GM11168 (cell line): ENCODE measurements around the gene DCDC1.

Source experiments
- in situ Hi-C: fragments of 300-500 bp; cut with MboI; formaldehyde crosslinking; loops from one replicate; pipeline ENCODE4 v1.12.0; 2022; ENCODE audit warnings: low sequenced_read_pairs; ENCODE audit not compliant: unreplicated experiment

Gene DCDC1

DNA sequence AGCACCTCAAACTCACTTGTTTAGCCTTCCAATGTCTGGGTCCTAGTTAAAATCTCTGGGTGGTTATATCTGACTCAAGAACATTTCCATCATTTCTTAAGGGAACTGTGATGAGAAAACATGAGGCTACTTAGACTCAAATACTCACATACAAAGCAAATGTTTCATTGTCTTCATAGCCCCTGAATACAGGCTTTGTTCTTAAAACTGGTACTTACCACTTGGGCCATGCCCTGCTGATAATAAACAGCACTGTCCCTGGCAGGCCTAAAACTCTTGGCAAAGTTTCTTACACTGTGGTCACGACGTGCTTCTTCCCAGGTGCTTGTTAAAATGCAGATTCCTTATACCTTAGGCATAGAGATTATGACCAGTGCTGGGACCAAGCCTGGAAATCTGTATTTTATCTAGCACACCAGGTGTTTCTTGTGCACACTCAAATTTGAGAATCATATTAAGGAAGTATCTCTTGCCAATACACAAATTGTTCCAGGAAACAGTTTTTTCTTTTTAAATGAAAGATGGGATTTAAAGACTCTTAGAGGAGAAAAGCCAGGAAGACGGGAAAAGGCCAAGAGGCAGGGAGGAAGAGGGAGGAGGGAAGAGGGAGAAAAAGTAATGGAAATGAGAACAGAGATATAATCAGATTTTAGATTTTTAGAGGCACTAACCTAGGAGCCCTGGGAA, 495.5 kb downstream of the DCDC1 start:
- in situ Hi-C loops, result no loop called here

DNA sequence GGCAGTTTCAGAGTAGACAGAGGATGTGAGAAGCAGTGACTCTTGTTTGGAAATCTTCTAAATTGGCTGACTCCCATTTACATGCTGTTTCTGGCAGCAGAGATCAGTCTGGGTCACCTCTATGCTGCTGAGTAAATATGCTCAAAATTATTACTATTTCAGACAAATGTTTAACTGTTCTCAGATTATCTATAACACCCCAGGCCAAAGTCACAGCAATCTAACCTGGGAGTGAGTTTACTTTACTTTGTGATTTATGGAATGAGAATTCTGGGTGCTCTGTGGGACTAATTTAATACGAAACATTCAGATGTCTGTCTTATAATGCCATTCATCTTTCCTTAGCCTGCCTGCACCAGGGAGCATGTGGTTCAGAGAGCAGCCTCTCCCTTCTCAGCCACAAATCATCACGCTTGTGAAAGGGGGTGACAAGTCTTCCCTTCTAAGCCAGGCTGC, 500.9 kb downstream of the DCDC1 start:
- in situ Hi-C loops, result no loop called here

DNA sequence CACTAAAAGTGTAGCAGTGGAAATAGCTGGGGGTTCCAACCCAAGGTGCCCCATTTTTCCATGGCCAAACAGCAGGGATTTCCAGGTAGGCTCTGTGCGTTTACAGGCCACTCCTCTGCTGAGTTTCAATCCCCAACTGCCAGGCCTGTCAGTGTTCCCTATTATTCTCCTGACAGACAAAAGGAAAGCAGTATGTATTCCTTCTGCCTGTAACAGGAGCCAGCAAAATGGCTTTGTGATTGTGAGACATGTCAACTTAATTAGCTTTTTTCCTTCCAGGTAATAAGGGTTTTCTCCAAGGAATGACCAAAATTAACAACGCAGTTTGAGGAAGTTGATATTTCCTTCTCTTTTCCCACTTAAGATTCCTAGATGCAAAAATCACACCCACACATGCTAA, 506.3 kb downstream of the DCDC1 start:
- in situ Hi-C loops, result no loop called here

DNA sequence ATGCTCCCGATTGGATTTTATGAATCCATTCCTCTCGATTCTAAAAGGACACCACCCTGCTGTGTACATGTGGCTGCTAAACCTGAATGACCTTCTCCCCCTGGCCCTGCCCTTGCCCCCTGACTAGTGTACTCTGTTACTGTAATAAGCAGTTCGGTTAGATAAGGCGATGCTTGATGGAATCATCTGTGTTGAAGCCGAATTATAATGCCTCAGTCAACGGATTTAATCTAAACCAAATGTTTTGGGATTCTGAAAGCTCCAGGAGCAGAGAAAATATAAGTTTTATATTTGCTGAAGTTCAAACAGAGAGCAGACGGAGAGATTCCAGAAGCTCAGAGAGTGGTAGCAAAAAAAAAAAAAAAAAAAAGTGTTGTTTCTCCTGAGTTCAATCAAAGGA, 508.0 kb downstream of the DCDC1 start:
- in situ Hi-C loops, result no loop called here

DNA sequence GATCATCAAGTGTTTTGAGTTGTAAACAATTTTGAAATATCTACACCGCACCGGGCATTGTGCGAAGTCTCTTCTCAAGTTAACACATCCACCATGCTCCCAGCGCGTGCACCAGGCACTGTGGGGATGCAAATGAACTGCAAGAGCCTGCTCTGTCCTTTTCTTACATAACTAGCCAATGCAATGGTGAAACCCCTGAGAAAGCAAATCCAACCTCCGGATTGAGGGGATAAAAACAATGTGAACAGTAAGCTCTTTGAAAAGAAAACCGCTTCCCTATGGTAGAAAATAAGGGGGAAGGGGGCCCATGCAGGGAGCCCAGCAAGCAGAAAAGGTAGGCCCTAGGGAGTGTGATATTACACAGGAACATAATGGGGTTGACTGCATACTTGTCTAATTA, 508.5 kb downstream of the DCDC1 start:
- in situ Hi-C loops, result no loop called here

DNA sequence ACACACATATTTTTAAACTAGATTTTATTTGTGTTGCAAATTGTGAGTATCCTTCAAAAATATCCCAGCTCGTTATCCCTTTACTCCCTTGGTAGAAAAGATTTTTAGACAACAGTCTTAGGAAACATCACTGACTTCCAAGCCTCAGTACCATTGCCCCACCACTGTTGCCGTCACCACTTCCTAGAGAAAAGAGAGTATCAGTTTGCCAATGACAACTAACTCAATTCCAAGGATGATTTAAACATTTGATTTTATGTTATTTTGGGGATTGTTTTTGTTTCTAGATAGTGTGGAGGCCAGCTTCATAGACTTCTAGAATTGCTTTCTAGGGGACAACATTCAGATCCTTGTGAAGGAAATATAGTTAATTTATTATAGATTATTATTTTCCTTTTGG, 509.4 kb downstream of the DCDC1 start:
- in situ Hi-C loops, result no loop called here

DNA sequence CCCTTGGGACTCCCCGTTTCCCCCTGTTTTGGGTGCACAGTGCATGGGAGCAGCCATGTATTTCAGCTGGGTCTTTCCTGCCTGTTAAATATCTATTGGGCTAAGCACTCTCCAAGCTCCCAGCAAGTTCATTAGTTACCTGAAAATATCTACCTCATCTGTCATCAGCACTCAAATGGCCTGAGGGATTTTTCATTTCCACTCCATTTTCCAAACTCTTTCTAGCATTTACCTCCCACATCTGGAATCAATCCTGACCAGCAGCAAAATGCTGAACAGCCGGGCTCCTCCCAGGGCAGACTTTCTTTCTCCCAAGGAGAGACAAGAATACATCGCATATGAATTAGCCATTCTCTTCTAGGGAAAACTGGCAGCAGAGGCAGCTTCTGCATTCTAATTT, 509.9 kb downstream of the DCDC1 start:
- in situ Hi-C loops, result no loop called here

DNA sequence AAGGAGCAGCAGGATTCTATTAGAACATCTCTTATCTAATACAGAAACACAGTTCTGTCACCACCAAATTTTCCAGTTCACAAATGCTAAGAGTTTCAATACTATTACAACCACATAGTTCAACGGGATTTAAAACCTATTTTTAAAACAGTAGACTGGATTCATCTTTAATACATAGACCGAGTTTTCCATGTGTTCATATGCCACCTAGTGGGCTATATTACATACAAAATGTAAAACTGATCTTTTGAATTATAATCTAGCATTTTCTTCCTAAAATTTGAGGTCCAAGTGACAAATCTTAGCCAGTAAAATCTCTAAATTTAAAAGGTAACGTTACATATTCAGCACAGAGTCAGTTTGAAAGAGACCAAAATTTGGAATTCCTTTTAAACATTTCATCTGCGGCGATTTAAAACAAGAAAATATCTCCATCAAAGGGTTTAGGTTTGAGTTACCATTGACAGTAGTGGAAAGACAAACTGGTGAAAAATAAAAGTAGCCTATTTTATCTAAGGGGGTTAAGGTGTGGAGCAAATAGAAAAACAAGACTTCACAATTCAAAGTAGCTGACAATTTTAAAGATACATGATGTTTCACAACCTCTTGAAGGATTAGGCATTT, 514.0 kb downstream of the DCDC1 start:
- in situ Hi-C loops, result no loop called here

DNA sequence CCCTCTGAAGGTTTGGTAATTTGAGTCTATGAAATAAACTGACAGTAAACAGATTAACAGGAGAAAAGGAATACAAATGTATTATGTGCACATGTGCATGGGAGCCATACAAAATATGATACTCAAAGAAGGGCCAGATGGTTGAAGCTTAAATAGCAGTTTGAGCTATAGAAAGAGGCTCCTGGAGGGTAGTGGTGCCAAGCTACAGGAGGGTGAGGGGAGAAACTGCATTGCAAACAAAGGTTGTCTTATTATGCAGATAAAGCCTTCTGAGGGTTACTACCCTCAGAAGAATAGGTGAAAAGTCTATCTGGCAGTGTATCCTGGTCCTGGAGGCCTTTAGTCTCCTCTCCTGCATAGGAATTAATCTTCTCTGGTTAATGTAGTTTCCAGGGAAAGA, 516.1 kb downstream of the DCDC1 start:
- in situ Hi-C loops, result no loop called here

DNA sequence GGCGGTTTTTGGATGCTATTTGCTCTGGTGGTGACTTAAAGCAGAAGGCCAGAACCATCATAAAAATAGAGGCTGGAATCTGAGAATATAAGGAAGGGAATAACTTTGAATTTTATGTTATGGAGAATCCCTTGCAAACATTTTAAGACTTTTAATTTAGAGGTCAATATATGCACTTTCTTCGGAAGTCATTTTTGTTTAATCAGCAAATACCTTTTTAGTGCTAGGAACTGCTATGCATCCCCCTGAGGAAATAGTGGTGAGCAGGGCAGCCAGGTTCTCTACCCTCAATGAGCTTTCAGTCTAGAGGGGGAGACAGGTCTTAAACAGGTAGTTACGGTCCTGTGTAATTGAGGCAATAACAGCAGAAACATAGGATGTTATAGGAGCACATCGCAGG, 516.9 kb downstream of the DCDC1 start:
- in situ Hi-C loops, result no loop called here

DNA sequence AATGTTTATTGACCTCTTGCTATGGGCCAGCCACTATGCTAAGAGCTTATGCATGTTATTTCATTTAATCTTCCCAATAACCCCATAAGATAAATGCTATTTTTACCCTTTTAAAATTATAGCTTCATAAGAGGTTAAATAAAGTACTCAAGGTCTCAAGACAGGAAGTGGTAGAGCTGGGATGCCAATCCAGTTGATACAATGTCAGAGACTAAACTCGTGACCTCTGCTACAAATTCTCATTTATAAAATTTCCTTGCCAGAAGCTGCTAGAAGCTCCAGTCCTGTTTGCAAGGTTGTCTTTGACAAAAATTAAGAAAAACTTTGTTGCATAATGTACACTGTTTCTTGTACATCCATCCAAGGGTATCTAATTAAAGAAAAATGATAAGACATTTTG, 517.4 kb downstream of the DCDC1 start:
- in situ Hi-C loops, result no loop called here

DNA sequence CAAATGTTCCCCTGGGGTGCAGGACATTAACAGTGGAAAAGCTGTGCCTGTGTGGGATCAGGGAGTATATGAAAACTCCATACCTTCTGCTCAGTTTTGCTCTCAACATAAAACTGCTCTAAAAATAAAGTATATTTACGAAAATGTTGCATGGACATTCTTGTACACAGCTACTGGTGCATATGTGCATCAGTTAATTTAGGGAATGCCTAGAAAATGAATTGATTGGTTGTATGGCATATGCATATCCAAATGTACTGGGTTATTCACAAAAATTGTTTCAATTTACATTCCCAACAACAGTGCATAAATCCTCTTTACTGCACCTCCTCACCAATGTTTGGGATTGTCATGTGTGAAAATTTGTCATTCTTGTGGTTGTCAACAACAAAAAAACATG, 532.3 kb downstream of the DCDC1 start:
- in situ Hi-C loops, result no loop called here

DNA sequence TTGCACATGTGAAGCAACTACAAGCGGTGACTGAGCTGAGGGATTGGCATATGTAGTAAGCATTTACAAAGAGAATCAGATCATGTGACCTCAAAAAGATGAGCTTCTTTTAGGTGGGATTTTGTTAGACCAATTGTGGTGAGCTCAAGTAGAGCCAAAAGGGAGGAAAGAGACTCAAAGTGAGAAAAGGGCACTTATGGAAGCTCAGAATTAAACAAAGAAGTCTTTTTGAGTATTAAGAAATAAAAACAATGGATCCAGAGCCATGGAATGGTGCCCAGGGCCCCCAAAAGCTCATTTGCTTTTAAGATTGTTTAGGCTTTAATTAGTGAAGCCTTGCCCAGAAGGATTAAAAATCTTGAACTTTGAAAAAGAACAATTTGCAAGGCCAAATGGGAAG, 536.7 kb downstream of the DCDC1 start:
- in situ Hi-C loops, result no loop called here

DNA sequence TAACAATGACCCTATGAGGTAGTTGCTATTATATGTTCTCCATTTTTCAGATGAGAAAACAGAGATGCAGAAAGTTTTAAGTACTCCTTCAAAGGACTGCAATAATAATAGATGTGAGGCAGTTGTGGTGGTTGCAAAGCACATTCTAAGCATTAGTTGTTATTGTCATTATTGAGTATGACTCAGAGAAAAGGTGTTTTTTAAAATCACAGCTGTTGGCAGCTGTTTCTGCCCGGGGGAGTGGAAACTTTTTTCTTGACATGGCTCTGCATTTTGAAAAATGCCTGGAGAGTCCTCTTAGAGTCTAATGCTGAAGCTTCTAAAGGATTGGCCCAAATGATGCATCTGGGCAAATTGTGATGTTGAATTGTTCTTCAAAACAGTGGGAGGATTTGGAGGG, 538.9 kb downstream of the DCDC1 start:
- in situ Hi-C loops, result no loop called here

DNA sequence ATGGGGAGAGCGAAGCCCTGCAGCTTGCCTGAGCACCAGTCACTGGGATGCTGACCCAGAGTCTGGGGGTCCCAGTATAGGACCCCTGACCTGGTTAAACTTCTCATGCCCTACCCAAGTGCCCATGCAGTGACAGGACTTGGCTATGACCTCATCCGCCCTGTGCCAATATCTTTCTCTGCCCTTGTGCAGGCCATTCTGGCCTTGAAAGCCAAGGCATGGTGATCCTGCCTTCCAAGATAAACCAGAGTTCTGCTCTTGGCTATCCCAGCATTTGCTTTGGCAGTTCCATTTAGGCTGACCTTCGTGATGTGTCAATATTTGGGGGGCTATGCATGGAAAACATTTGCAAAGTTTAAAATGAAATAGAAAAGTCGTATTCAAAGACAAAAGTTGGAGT, 542.6 kb downstream of the DCDC1 start:
- in situ Hi-C loops, result no loop called here

DNA sequence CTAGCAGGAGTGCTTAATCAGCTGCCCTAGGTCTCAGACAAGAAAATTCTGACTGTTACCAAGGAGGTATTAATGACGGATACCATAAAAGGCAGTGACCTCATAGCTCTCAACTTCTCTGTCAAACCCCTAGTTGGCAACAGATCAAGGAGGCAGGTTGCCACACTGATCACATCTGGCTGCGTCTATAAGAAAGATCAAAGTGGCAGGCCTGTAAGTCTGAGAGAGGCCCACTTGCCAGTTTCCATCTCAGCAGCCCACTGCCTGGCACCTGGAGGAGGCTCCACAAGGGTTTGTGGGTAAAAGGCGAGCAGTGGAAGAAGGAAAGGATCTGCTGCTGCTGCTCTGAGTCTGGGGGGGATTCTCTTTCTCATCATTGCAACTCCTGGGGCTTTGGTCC, 543.8 kb downstream of the DCDC1 start:
- in situ Hi-C loops, result no loop called here

DNA sequence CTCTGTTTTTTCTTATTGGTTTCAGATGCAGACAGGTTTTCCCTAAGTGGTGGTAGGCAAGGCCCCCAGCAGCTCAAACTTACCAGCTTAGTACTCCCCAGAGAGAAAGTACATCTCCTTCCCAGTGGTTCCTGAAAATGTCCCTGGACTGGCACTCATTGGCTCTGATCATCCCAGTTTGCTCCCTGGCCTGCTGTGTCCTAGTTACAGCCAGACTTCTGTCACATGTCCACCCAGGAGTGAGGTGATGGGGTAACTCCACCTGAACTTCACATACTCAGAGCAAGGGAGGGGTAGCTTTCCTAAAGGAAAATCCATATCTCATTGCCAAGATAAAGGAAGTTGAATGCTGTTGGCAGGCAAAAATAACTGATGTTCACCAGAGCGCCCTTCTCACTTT, 546.4 kb downstream of the DCDC1 start:
- in situ Hi-C loops, result no loop called here

DNA sequence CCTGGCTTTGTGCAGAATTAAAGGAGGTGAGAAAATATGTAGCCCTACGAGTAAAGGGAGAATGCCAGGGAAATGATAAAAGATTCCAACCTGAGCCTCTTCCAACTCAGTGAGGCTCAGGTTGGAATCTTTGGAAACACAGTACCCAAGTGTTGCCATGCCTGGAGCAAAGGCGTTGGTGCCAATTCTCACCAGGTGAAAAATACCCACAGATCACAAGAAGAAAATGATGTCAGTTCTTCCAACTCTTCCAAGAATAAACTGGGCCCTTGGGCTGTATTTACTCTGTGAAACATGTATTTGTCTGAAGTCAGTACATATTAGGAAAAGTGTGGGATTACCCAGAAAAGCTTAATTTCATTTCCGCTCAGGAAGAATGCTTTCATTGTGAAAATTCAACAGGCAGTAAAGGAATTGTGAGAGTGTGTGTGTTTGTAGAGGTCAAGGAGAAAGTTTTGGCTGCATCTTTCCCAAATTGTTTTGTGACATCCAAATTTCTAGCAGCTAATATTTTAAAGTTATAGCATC, 548.0 kb downstream of the DCDC1 start:
- in situ Hi-C loops, result no loop called here

DNA sequence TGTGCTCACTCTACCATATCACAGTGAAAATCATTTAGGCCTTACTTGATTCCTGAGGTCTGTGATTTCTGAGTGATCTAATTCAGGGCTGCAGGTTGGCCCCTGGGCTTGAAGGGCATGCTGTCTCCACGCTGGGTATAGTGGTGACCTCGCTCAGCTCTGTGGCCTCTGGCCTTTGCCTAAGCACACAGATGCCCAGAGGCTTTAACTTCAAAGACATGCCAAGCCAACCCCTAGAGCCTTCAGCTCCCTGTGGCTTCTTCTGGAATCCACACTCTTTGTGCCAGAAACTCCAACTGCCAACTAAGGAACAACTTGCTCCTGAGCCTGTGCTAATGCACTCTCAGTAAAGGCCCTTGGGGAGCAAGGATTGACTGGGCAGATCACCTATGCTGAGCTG, 550.8 kb downstream of the DCDC1 start:
- in situ Hi-C loops, result no loop called here

DNA sequence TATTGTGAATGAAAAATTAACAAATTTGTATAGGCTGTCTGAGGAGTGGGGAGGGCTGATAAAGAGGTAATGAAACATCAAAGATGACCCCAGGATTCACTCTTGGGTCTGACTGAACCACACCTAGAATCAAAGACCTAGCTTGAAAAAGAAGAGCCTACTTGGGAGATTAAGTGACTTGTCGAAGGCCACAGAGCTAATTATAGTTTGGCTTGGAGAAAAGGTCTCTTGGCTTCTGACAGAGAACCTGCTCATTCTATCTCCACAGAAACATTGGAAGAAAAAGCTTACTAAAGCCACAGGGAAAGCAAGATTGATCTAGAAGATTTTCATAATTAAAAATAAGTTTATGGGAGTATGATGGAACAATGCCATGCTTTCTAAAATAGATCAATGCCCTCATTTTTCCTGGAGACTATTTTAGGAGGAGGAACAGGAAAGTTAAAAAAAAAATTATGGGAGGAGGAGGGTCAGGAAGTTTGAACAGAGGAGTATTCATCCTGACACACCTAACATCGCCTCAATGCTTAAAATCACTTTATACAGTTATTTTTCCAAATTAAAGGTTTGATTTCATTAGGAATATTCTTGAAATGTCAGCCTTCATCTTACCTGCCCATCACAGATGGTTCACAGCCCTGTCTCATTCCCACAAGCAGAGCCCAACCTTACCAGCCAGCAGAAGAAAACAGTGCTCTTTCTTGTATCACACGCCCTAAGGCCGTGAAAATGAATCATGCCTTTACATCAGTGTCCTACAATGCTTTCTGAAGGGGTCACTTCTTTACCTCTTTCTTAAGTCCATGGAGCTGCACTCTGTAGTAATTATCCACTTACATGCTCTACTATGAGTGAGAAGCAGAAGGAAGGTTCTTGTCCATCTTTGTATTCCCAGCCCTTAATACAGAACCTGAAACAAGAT, 552.3 kb downstream of the DCDC1 start:
- in situ Hi-C loops, result no loop called here

DNA sequence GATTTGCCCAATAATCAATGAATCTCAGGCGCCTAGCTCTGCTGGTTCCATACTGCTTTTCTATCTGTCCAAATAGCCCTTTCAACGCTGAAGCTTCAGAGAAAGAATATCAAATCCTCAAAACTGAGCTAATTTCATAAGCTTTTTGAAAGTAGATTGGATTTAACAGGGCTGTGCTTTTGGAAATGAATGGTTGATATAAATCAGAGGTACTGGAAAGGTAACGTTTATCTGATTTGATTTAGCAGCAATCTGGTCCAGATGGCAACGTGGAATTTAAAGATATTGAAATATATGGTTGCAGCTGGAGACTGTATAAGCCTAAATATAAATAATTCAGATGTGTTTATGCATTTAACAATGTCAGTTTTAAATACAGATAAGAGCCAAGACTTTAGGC, 553.9 kb downstream of the DCDC1 start:
- in situ Hi-C loops, result no loop called here
